GM19452 (cell line): ENCODE data around the gene SPINK5.
A peak's percentile ranks its signal among the peaks of the same experiment; 100 is the strongest.

Source experiments
- ATAC-seq: cut with Tn5 transposase; IDR thresholded peaks from one replicate; pipeline ENCODE4 v1.9.1; 2021; ENCODE audit not compliant: unreplicated experiment

The SPINK5 gene

GRCh38 chr5:148176480-148176879 is 112.7 kb downstream of the SPINK5 start:
- no peak for ATAC-seq

- no peak for ATAC-seq
Measured at GRCh38 chr5:148177207-148177606, 113.4 kb downstream of the SPINK5 start.

DNA sequence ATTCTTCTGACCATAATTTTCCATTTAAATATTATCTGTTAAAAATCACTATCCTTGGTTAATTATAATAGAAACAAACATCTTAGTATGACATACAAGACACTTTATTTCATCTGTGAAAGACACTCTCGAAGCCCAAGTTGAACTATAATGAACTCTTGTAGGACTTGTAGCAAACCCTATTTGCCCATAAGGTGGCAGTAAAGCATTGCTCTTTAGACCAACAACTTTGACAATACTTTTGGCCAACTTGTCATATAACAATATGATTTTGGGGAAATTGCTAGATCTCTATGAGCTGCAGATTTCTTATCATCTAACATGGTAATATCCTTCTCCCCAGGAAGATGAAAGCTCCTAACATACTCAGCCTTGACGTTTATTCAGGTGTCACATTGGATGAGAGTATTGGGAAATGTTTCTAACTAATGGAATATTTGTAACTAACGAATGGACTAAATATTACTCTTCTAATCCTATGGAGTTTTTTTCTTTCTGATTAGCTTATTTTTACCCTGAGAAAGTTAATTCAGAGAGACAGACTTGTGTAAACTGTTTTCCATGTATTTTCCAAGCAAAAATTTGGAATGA is 115.5 kb downstream of the SPINK5 start:
- ATAC-seq, result peak; percentile 61

DNA sequence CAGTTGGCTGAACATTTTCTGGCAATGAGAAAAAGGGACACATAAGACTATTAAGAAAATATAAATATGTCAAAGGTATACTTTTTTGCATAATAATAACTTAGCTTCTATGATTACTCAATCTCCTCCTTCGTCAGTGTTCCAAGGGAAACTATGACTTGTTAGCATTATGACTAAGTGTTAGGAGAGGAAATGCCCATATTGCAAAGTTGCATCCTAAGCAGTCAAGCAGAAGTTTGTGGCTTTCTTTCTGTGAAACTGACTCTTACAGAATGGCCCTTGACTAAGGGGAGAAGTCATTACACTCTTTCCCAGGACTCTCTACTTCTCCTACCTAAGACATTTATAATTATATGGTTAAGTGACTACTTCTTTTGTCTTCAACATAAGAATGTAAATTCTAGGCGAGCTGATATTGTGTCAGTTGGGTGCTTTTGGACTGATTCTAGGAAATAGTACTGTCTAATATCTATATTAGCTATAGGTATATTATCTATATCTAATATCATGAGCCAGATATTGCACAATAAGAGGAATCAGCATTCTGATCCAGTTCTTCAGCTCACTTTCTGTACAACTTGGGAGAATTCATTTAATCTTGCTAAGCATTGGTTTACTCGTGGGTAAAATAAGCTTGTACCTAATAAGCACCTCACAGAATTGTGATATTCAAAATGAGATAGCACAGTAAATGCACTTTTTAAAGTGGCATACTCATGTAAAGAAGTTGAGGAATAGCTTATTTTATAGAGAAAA is 122.6 kb downstream of the SPINK5 start:
- ATAC-seq, result peak; percentile 99
